Measurements from ENCODE around the gene LAT. TPM values are rescaled to one million over a fixed set of nuclear protein-coding genes. Genes with fewer than 3 reads are reported as not detected.
A peak's percentile ranks its signal among the peaks of the same experiment; 100 is the strongest.

LAT gene
- total and polyA plus RNA-seq, 2 of the 13 experiments (the other 11 are each of a cell fraction or from before 2014, with no cell fraction given), result 2.0 to 3.0 TPM

- TF ChIP-seq ZNF484 (CRISPR knock-in tag; IDR thresholded peaks at IDR 0.05; ENCODE audit: borderline replicate concordance, low read depth) (no peak; the same call in 1 of the 2 replicates), ZNF549 (CRISPR knock-in tag; IDR thresholded peaks at IDR 0.05) (0 out of 2 replicates have a peak, but pooled peaks have one; percentile 55), SP5 (CRISPR knock-in tag; IDR thresholded peaks at IDR 0.05; ENCODE audit: borderline replicate concordance, low read depth) (no peak), TCF7 (IDR thresholded peaks at IDR 0.05; ENCODE audit: low read depth) (no peak), RFXANK (CRISPR knock-in tag; IDR thresholded peaks at IDR 0.05) (no peak; the same call in 1 of the 2 replicates), ZNF547 (CRISPR knock-in tag; IDR thresholded peaks at IDR 0.05) (peak; percentile 90), SAFB2 (CRISPR knock-in tag; IDR thresholded peaks at IDR 0.05; ENCODE audit: borderline replicate concordance, low read depth) (0 out of 2 replicates have a peak, but pooled peaks have one; percentile 61), ZNF468 (CRISPR knock-in tag; IDR thresholded peaks at IDR 0.05) (peak; percentile 75; the same call in 1 of the 2 replicates), CHD4 (IDR thresholded peaks at IDR 0.05; ENCODE audit: borderline replicate concordance, low read length) (no peak), DNMT3B (CRISPR knock-in tag; conservative IDR thresholded peaks at IDR 0.05) (peak; percentile 97), ZNF839 (CRISPR knock-in tag; IDR thresholded peaks at IDR 0.05; ENCODE audit: borderline replicate concordance) (peak; percentile 98; the same call in 1 of the 2 replicates), ZSCAN20 (CRISPR knock-in tag; IDR thresholded peaks at IDR 0.05; ENCODE audit: borderline replicate concordance) (peak; percentile 94), YEATS4 (CRISPR knock-in tag; IDR thresholded peaks at IDR 0.05; ENCODE audit: borderline replicate concordance) (peak; percentile 98), FOXO4 (CRISPR knock-in tag; conservative IDR thresholded peaks at IDR 0.05) (no peak), FOXK2 (IDR thresholded peaks at IDR 0.05) (peak; percentile 87; the same call in 1 of the 2 replicates), ZNF512 (CRISPR knock-in tag; IDR thresholded peaks at IDR 0.05) (no peak; the same call in 1 of the 2 replicates), ZMYM4 (CRISPR knock-in tag; IDR thresholded peaks at IDR 0.05) (peak; percentile 95), REXO4 (CRISPR knock-in tag; IDR thresholded peaks at IDR 0.05; ENCODE audit: borderline replicate concordance) (no peak), PRDM4 (CRISPR knock-in tag; IDR thresholded peaks at IDR 0.05; ENCODE audit: borderline replicate concordance) (no peak), ZNF781 (CRISPR knock-in tag; IDR thresholded peaks at IDR 0.05; ENCODE audit: borderline replicate concordance, not compliant biosample characterization) (peak; percentile 10), BCL6 (CRISPR knock-in tag; IDR thresholded peaks at IDR 0.05) (peak; percentile 66), ZKSCAN1 (IDR thresholded peaks at IDR 0.05; ENCODE audit: low read length) (no peak; the same call in 1 of the 2 replicates), ZBTB21 (CRISPR knock-in tag; IDR thresholded peaks at IDR 0.05) (no peak; the same call in 1 of the 2 replicates), PPARG (CRISPR knock-in tag; conservative IDR thresholded peaks at IDR 0.05) (0 out of 2 replicates have a peak, but pooled peaks have one; percentile 29), ZNF747 (CRISPR knock-in tag; IDR thresholded peaks at IDR 0.05; ENCODE audit: borderline replicate concordance) (peak; percentile 70; the same call in 1 of the 2 replicates), ELF3 (CRISPR knock-in tag; IDR thresholded peaks at IDR 0.05) (peak; percentile 42; the same call in 1 of the 2 replicates)
These were observed 10.3 kb upstream of the LAT start, which contains the start of gene SPNS1 (continued) for GRCh38 chr16:28974437-28975157.

Measured in HepG2 (cell line).